IPS-NIHi7 (cell line): ENCODE results near the gene WDR17.
A peak's percentile ranks its signal among the peaks of the same experiment; 100 is the strongest.
"Not testable (repeated sequence)": the region's sequence is repeated elsewhere in the genome, so short reads cannot be mapped to it uniquely, and the experiment has no call there.

ENCODE experiments used
- DNase-seq: peaks from one replicate; pipeline ENCODE4 v3.0.0; 2012; ENCODE audit warnings: mixed read lengths; ENCODE audit errors: extremely low spot score

Gene WDR17

GRCh38 chr4:176189891-176190795 lies 124.5 kb downstream of the WDR17 start:
- no peak for DNase-seq

GRCh38 chr4:176191974-176192373 lies 126.3 kb downstream of the WDR17 start:
- DNase-seq = no peak

GRCh38 chr4:176193126-176193525 lies 127.5 kb downstream of the WDR17 start:
- DNase-seq = no peak

DNA sequence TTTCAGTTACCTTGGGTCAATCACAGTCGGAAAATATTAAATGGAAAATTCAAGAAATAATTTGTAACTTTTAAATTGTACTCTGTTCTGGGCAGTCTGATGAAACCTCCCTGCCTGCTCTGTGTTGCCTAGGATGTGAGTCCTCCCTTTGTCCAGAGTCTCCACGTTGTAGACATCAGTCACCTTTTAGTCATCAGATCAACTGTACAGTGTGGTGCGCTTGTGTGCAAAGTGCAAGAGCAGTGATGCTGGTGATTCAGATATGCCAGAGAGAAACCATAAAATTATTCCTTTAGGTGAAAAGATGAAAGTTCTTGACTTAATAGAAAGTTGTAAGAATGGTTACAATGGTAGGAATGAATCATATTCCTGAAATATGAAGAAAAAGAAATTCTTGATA lies 128.3 kb downstream of the WDR17 start:
- DNase-seq = no peak

DNA sequence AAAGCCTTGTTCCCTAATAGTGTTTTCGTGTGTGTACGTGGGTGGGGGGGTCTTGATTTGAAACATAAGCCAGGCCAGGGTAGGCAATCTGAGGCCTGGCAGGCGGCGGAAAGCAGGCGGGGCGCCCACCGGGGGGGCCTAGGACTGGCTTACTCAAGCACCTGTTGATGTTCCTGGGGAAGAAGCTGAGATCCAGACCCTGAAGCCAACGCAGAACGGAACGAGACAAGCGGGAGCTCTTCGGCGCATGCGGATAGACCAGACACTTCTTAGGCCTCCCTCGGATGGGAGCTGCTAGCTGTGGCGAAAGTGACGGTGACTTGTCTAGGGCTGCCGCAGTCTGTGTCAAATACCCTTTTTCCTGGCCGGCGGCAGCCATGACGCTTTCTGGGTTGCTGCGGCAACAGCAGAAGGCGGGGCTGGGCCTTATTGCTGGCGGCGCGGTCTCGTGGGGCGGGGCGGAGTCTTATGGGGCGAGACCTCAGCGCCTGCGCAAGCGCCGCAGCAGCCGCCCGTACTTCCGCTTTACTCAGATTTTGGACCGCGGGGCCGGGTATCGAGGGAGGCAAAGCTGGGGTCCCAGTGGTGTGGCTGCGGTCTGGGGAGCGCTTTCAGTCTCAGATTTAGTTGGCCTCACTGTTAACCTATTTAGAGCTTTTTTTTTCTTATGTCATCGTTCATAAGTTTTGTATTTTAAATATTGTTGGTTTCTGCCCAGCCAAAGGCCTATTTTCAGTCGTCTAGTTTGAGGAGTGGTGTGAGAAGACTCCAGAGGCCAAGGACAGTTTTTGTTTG lies 129.7 kb downstream of the WDR17 start, which contains the start of gene SPATA4:
Gene SPATA4 (minus strand): TSS at position 402 of the 795 bp plus-strand sequence. CDS start 23 bp downstream, at position 379.
- DNase-seq = peak; percentile 95

DNA sequence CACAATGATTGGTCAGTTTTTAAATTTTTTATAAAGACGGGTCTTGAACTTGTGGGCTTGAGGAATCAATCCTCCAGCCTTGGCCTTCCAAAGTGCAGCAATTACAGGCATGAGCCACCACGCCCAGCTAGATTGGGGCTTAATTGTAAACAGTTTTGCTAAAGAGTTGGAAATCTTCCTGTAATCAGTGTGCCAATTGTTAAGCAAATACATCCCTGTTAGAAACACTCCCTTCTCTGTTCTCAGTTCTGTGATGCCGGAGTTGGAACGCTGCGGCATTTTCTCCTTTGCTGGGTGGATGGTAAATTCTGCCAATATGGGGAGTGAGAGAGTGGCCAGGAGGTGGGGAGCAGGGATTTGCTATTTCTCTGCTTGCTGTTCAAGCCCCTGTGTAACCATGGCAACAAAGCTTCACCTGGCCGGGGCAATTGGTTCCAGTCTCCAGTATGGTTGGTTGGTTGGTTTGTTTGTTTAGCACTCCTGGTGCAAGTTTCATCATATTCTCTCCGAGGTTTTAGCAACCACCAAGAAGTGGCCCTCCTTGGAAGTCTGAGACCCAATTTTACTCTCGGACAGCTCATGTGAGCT lies 132.8 kb downstream of the WDR17 start:
- peak; percentile 31 for DNase-seq

- peak; percentile 22 for DNase-seq
Observed at GRCh38 chr4:176205299-176205698, 139.7 kb downstream of the WDR17 start.

DNA sequence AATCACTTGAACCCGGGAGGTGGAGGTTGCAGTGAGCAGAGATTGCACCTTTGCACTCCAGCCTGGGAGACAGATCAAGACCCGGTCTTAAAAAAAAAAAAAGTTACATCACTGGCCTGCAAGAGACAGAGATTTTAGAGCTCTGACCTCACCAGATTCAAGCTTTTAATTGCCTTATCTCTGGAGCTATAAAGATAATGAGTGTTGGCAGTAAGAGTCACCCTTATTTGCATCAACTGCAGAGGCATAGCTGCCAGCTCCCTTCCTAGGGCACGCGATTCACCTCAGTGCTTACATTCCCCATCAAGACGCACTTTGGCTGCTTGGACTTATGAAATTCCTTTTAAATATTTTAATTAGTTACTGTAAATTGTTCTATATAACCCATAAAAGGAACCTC lies 142.2 kb downstream of the WDR17 start:
- DNase-seq = no peak

GRCh38 chr4:176209535-176209934 lies 143.9 kb downstream of the WDR17 start:
- DNase-seq = no peak

- DNase-seq = no peak
Observed at GRCh38 chr4:176210101-176210500, 144.5 kb downstream of the WDR17 start.

- DNase-seq = no peak
Observed at GRCh38 chr4:176210579-176211296, 145.1 kb downstream of the WDR17 start.

DNA sequence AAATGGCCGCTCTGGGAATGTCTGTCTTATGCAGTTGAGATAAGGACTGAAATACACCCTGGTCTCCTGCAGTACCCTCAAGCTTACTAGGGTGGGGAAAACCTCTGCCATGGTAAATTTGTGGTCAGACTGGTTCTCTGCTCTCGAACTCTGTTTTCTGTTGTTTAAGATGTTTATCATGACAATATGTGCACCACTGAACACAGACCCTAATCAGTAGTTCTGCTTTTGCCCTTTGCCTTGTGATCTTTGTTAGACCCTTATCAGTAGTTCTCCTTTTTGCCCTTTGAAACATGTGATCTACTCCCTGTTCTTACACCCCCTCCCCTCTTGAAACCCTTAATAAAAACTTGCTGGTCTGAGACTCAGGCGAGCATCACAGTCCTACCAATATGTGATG lies 146.7 kb downstream of the WDR17 start:
- DNase-seq = not testable (repeated sequence)

DNA sequence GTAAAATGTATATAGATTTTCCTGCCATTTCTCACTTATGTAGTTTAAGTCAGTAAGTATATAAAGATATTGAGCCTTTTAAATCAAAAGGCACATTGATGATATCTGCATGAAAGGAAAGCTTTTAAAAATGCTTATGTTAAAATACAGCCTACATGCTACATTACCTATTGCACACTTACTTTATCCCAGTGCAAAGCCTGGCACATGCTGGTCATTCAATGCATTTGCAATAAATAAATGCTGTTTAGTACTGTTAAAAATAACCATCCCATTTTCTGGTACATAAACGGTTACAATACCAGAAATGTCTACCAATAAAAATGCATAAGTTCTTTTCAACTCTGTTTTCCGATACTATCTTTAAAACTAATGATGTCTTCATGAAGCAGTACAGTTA lies 151.9 kb downstream of the WDR17 start:
- DNase-seq = no peak

- no peak for DNase-seq
Observed at GRCh38 chr4:176222149-176222548, 156.5 kb downstream of the WDR17 start.

DNA sequence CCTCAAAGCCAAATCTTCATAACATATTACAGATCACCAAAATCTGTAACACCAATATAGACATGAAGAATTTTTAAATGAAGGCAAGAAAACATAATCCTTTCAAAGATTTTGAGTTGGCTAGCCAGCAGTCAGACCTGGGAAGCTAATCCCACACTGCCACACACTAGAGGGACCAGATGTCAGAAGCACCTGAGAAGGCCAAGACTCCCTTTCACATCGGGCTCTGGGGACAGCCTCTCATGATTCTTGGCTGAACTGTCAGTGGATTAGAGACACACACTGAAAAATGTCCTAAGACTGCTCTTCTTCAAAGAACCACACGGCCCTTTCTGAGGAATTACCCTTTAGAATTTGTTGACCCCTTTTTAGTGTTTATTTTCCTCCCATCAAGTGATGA lies 157.9 kb downstream of the WDR17 start:
- no peak for DNase-seq

- DNase-seq = no peak
Observed at GRCh38 chr4:176226736-176227135, 161.1 kb downstream of the WDR17 start.

GRCh38 chr4:176229645-176230044 lies 164.0 kb downstream of the WDR17 start:
- no peak for DNase-seq
